Progenitor cell of endocrine pancreas (in vitro differentiated cells): ENCODE results near the gene TOMM20. TPM values are rescaled to one million over a fixed set of nuclear protein-coding genes. Genes with fewer than 3 reads are reported as not detected.
A peak's percentile ranks its signal among the peaks of the same experiment; 100 is the strongest.

ENCODE experiments used
- DNase-seq: peaks from one replicate; pipeline ENCODE4 v3.0.0; 2021; ENCODE audit warnings: low spot score; ENCODE audit not compliant: unreplicated experiment
- H3K27ac Mint-ChIP-seq: 2 replicates; pipeline ENCODE4 v1.8.0; 2021; ENCODE audit warnings: mild to moderate bottlenecking, moderate library complexity, mixed read lengths
- H3K27me3 Mint-ChIP-seq: 2 replicates; pipeline ENCODE4 v1.8.0; 2021; ENCODE audit warnings: mixed read lengths
- H3K36me3 Mint-ChIP-seq: 2 replicates; pipeline ENCODE4 v1.8.0; 2022; ENCODE audit warnings: mixed read lengths; ENCODE audit not compliant: insufficient read depth
- H3K4me1 Mint-ChIP-seq: 2 replicates; pipeline ENCODE4 v1.8.0; 2021; ENCODE audit warnings: low read depth, mixed read lengths
- H3K4me3 Mint-ChIP-seq: 2 replicates; pipeline ENCODE4 v1.8.0; 2021; ENCODE audit warnings: low read depth, mild to moderate bottlenecking, moderate library complexity, mixed read lengths
- H3K9me3 Mint-ChIP-seq: 2 replicates; pipeline ENCODE4 v1.8.0; 2021; ENCODE audit warnings: low read depth, mixed read lengths
- total RNA-seq: library from RNA; stranded (reverse); gene quantifications from 2 replicates; pipeline ENCODE4 v1.2.1, GENCODE V29; 2021
- TF ChIP-seq, protein P1 (sequence below): fragments of 200-600 bp; sonication (generic); IDR thresholded peaks from one replicate; pipeline ENCODE4 v1.5.0; 2021; ENCODE audit warnings: antibody characterized with exemption, mild to moderate bottlenecking; ENCODE audit not compliant: unreplicated experiment

Gene TOMM20
- total RNA-seq, 1 donor from 2014 or later: 110 TPM

DNA sequence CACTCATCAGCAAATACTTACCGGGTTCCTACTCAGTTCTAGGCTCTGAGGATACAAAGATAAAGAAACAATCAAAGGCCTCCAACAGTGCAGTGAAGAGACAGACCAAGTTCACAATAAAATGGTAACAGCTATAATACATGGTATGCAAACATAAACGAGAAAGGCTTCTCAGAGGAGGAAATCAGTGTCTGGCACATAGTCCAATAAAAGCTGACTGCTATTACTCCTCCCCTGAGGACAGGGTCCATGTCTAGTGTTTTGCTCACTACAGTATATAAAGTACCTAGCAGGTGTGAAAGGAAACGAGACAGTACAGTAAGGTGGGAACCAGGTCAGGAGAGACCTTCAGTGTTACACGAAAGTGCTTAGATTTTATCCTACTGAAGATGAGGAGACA, 28.1 kb upstream of the TOMM20 start:
- DNase-seq: no peak
- Mint-ChIP-seq H3K36me3 (peaks cover 17% of the 10 kb centered on the region), H3K27ac (no peak overlapping the region), H3K9me3 (no peaks in the 10 kb centered on the region), H3K4me1 (peaks cover 9% of the 10 kb centered on the region), H3K27me3 (no peaks in the 10 kb centered on the region), H3K4me3 (no peak overlapping the region)
- TF ChIP-seq, protein P1, sequence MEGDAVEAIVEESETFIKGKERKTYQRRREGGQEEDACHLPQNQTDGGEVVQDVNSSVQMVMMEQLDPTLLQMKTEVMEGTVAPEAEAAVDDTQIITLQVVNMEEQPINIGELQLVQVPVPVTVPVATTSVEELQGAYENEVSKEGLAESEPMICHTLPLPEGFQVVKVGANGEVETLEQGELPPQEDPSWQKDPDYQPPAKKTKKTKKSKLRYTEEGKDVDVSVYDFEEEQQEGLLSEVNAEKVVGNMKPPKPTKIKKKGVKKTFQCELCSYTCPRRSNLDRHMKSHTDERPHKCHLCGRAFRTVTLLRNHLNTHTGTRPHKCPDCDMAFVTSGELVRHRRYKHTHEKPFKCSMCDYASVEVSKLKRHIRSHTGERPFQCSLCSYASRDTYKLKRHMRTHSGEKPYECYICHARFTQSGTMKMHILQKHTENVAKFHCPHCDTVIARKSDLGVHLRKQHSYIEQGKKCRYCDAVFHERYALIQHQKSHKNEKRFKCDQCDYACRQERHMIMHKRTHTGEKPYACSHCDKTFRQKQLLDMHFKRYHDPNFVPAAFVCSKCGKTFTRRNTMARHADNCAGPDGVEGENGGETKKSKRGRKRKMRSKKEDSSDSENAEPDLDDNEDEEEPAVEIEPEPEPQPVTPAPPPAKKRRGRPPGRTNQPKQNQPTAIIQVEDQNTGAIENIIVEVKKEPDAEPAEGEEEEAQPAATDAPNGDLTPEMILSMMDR: no peak

GRCh38 chr1:235156265-235156664, 27.6 kb upstream of the TOMM20 start:
- Mint-ChIP-seq H3K27ac (no peak overlapping the region), H3K4me3 (no peak overlapping the region), H3K36me3 (peaks cover 19% of the 10 kb centered on the region), H3K4me1 (peaks cover 6% of the 10 kb centered on the region), H3K9me3 (no peaks in the 10 kb centered on the region), H3K27me3 (no peaks in the 10 kb centered on the region)
- no peak for DNase-seq
- TF ChIP-seq, protein P1: peak; percentile 20

DNA sequence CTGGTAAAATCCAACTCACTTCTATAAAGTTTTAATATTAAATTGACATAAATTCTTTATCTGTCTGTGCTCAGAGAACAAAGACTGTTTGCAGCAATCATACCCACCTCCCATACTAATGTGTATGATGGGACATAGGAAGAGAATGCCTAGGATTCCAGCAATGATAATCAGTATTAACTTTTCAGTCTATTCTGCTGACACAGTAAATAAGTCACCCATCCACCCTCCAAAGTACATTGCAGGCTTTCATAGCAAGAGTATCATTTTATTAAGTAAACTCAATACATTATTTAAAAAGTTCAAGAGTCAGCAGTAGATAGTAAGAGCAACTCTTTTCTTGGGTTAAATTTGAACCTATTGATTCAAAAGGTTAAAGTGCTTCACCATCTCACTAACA, 23.6 kb upstream of the TOMM20 start:
- H3K27ac Mint-ChIP-seq: no peak overlapping the region
- no peaks in the 10 kb centered on the region for H3K27me3 Mint-ChIP-seq
- DNase-seq: no peak
- H3K36me3 Mint-ChIP-seq: peaks cover 34% of the 10 kb centered on the region
- H3K9me3 Mint-ChIP-seq: no peaks in the 10 kb centered on the region
- H3K4me3 Mint-ChIP-seq: no peak overlapping the region
- TF ChIP-seq, protein P1: no peak
- H3K4me1 Mint-ChIP-seq: no peaks in the 10 kb centered on the region

GRCh38 chr1:235151033-235151432, 22.4 kb upstream of the TOMM20 start:
- Mint-ChIP-seq H3K36me3 (peaks cover 34% of the 10 kb centered on the region), H3K9me3 (no peaks in the 10 kb centered on the region), H3K4me1 (no peaks in the 10 kb centered on the region), H3K27ac (peak overlapping the region; percentile 6), H3K4me3 (no peak overlapping the region), H3K27me3 (no peaks in the 10 kb centered on the region)
- TF ChIP-seq, protein P1: no peak
- no peak for DNase-seq

GRCh38 chr1:235149824-235150223, 21.2 kb upstream of the TOMM20 start:
- Mint-ChIP-seq H3K27me3 (no peaks in the 10 kb centered on the region), H3K4me3 (no peak overlapping the region), H3K27ac (no peak overlapping the region), H3K36me3 (peaks cover 37% of the 10 kb centered on the region), H3K9me3 (no peaks in the 10 kb centered on the region), H3K4me1 (no peaks in the 10 kb centered on the region)
- no peak for DNase-seq
- TF ChIP-seq, protein P1: no peak
